CD14-positive monocyte (primary cell): Measurements from ENCODE around the gene NCOR2. TPM values are rescaled to one million over a fixed set of nuclear protein-coding genes. Genes with fewer than 3 reads are reported as not detected.

Source experiments
- DNase-seq, 3 donors: peaks; one replicate each; pipeline ENCODE4 v3.0.0-alpha.2; 2011 to 2022
- H2AFZ ChIP-seq: 2 replicates; pipeline ENCODE4 v1.6.0; 2012; ENCODE audit warnings: mild to moderate bottlenecking, low read depth, low read length, inconsistent platforms; ENCODE audit not compliant: insufficient read depth, poor library complexity, severe bottlenecking
- H3K27ac ChIP-seq, 2 donors: 1 replicate in 1 of 2; 2 replicates in 1 of 2; pipeline ENCODE4 v1.5.1; 2012 to 2013; ENCODE audit warnings: low read length in 2 of 2, control low read depth in 1 of 2, inconsistent platforms in 1 of 2, low read depth in 1 of 2, mild to moderate bottlenecking in 1 of 2
- H3K27me3 ChIP-seq, 2 donors: one replicate each; pipeline versions ENCODE4 v1.6.0 to v1.6.1; 2011 to 2013; ENCODE audit warnings: low read length in 2 of 2; ENCODE audit not compliant: control insufficient read depth in 2 of 2, insufficient read depth in 2 of 2
- H3K36me3 ChIP-seq, 2 donors: replicated peaks in 1 of 2; 1 replicate in 1 of 2; 2 replicates in 1 of 2; pipeline versions ENCODE4 v1.5.1 to v1.6.1; 2012 to 2013; ENCODE audit warnings: low read length in 2 of 2, control low read depth in 1 of 2, inconsistent platforms in 1 of 2, mild to moderate bottlenecking in 1 of 2; ENCODE audit not compliant: insufficient read depth in 2 of 2, control insufficient read depth in 1 of 2
- H3K4me1 ChIP-seq, 2 donors: 1 replicate in 1 of 2; 2 replicates in 1 of 2; pipeline versions ENCODE4 v1.5.1 to v1.6.1; 2012 to 2013; ENCODE audit warnings: low read length in 2 of 2, control low read depth in 1 of 2, inconsistent platforms in 1 of 2, mild to moderate bottlenecking in 1 of 2, moderate library complexity in 1 of 2; ENCODE audit not compliant: insufficient read depth in 2 of 2, control insufficient read depth in 1 of 2
- H3K4me2 ChIP-seq: replicated peaks from 2 replicates; pipeline ENCODE3; 2012; ENCODE audit warnings: low read length, moderate library complexity, mild to moderate bottlenecking; ENCODE audit not compliant: poor library complexity, severe bottlenecking; ENCODE audit errors: extremely low read depth
- H3K4me3 ChIP-seq, 3 experiments: fragments of 200-600 bp in 1 of 3; sonication (generic) in 1 of 3; replicated peaks in 1 of 3; 1 replicate in 2 of 3; 2 replicates in 1 of 3; pipeline ENCODE4 v1.5.1; 2011 to 2013; ENCODE audit warnings: low read length in 3 of 3, mild to moderate bottlenecking in 3 of 3, control low read depth in 2 of 3, low read depth in 2 of 3, inconsistent platforms in 1 of 3, moderate library complexity in 1 of 3
- H3K79me2 ChIP-seq: 2 replicates; pipeline ENCODE4 v1.6.0; 2012; ENCODE audit warnings: mild to moderate bottlenecking, control low read depth, inconsistent platforms, low read length, moderate library complexity; ENCODE audit not compliant: insufficient read depth
- H3K9ac ChIP-seq: 2 replicates; pipeline ENCODE4 v1.6.0; 2017; ENCODE audit warnings: low read length, mild to moderate bottlenecking; ENCODE audit not compliant: insufficient read depth, poor library complexity, severe bottlenecking
- H3K9me3 ChIP-seq, 2 donors: replicated peaks in 1 of 2; 1 replicate in 1 of 2; 2 replicates in 1 of 2; pipeline versions ENCODE4 v1.5.1 to v1.6.1; 2012 to 2013; ENCODE audit warnings: low read length in 2 of 2, control low read depth in 1 of 2; ENCODE audit not compliant: control insufficient read depth in 1 of 2, insufficient read depth in 1 of 2
- H4K20me1 ChIP-seq: 2 replicates; pipeline ENCODE4 v1.6.0; 2012; ENCODE audit warnings: mild to moderate bottlenecking, low read length, control low read depth, moderate library complexity; ENCODE audit not compliant: insufficient read depth
- H3K27ac Mint-ChIP-seq, 7 donors: one replicate each; pipeline ENCODE4 v1.8.0; 2020; ENCODE audit warnings: mild to moderate bottlenecking in 7 of 7, mixed read lengths in 7 of 7, moderate library complexity in 6 of 7, inconsistent platforms in 2 of 7
- H3K27me3 Mint-ChIP-seq, 3 donors: one replicate each; pipeline ENCODE4 v1.8.0; 2021 to 2022; ENCODE audit warnings: low read depth in 3 of 3, mild to moderate bottlenecking in 3 of 3, mixed read lengths in 3 of 3, moderate library complexity in 3 of 3, inconsistent platforms in 1 of 3
- H3K36me3 Mint-ChIP-seq, 2 donors: one replicate each; pipeline ENCODE4 v1.8.0; 2020; ENCODE audit warnings: mixed read lengths in 2 of 2, inconsistent platforms in 1 of 2, mild to moderate bottlenecking in 1 of 2
- H3K4me1 Mint-ChIP-seq: one replicate; pipeline ENCODE4 v1.8.0; 2020; ENCODE audit warnings: mild to moderate bottlenecking, mixed read lengths
- H3K4me3 Mint-ChIP-seq, 2 donors: one replicate each; pipeline ENCODE4 v1.8.0; 2020; ENCODE audit warnings: mild to moderate bottlenecking in 2 of 2, mixed read lengths in 2 of 2, moderate library complexity in 1 of 2
- H3K9me3 Mint-ChIP-seq, 7 donors: one replicate each; pipeline ENCODE4 v1.8.0; 2020 to 2022; ENCODE audit warnings: mixed read lengths in 7 of 7, mild to moderate bottlenecking in 6 of 7, moderate library complexity in 6 of 7, inconsistent platforms in 2 of 7
- CTCF ChIP-seq: fragments of 200-600 bp; IDR thresholded peaks from one replicate; pipeline ENCODE4 v1.8.0; 2022; ENCODE audit warnings: antibody characterized with exemption, mild to moderate bottlenecking
- WGBS: methylation state at CpG from one replicate; pipeline ENCODE4 v1.1.5; 2013; ENCODE audit warnings: missing lambda C conversion rate; ENCODE audit not compliant: insufficient coverage; 5-methylcytosine and 5-hydroxymethylcytosine counted together
- intact Hi-C, 2 donors: fragments of 100-400 bp; cut with micrococcal nuclease; formaldehyde crosslinking; loops; one replicate each; pipeline versions ENCODE4 v1.15.0 to v1.15.1; 2023
- polyA plus RNA-seq, 3 donors: library from polyadenylated mRNA; depleted of rRNA in 1 of 3; unstranded in 2 of 3; stranded (reverse) in 1 of 3; fragments of 300-500 nt in 2 of 3; fragments of >200 nt in 1 of 3; fragmentation: Illumina TruSeq in 2 of 3; gene quantifications; 1 replicate in 2 of 3; 2 replicates in 1 of 3; pipeline ENCODE4 v1.2.3, GENCODE V29; 2012 to 2021

The NCOR2 gene
- polyA plus RNA-seq, 3 donors = 4.7 to 46.8 (median 5.5) TPM

DNA sequence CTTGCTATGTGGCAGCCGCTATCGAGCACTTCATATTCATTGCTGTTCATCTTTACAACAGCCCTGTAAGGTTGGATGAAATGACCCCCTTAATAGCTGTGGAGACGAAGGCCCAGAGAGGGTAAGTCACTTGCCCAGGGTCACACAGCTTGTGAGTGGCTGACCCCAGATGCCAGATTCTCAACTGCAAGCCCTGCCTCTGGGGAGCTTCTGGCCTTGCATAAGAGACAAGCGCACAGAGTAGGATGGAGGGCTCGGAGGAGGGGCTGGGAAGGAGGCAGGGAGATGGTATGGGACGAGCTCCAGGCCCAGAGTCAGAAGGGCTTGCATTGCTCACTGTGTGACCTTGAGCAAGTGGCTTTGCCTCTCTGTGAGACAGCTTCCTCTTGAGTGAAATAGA is 27.4 kb upstream of the NCOR2 start:
- DNase-seq = no peak
- no peak overlapping the region for H3K4me3 ChIP-seq
- no peak overlapping the region for H3K27ac Mint-ChIP-seq
- H3K36me3 Mint-ChIP-seq = peaks cover 6 to 9% of the 10 kb centered on the region in 2 donors
- no peaks in the 10 kb centered on the region for H3K79me2 ChIP-seq
- H3K36me3 ChIP-seq = no peaks in the 10 kb centered on the region
- H3K4me3 Mint-ChIP-seq = no peak overlapping the region
- H3K4me2 ChIP-seq = no peak overlapping the region
- no peaks in the 10 kb centered on the region for H4K20me1 ChIP-seq
- no peaks in the 10 kb centered on the region for H3K9me3 ChIP-seq
- no peak overlapping the region for H2AFZ ChIP-seq
- H3K27me3 Mint-ChIP-seq = peaks cover 2 to 12% (median 10%) of the 10 kb centered on the region in 3 donors
- peaks cover 0 to 3% (median 0%) of the 10 kb centered on the region in 7 donors for H3K9me3 Mint-ChIP-seq
- WGBS = 94% methylated on average over 6 of the region's 6 CpGs
- no peak overlapping the region for H3K27ac ChIP-seq
- no peak overlapping the region for H3K9ac ChIP-seq
- intact Hi-C loops = loop anchor here in 1 of 2 donors (5.0 kb wide), 1 partner anchor 32 kb away; no protein-coding TSS in a partner anchor
- H3K4me1 ChIP-seq = peaks cover 31 to 51% of the 10 kb centered on the region in 2 donors
- no peak for TF ChIP-seq CTCF
- H3K4me1 Mint-ChIP-seq = peaks cover 57% of the 10 kb centered on the region
- H3K27me3 ChIP-seq = no peaks in the 10 kb centered on the region

DNA sequence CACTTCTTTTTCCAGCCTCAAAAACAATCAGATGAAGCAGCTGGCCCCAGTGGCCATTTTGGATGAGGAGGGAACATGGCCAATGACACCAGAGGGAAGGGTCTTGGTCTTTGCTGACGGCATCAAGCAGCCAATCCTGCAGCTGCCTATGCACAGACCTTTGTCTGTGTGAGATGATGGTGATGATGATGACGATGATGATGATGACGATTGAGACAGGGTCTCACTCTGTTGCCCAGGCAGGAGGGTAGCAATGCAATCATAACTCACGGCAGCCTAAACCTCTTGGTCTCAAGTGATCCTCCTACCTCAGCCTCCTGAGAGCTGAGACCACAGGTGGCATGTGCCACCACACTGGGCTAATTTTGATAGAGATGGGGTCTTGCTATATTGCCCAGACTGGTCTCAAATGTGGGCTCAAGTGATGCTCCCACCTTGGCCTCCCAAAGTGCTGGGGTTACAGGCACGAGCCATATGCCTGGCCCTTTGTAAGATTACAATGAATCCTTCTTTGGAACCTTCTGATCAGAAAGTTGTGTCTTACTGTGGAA is 26.5 kb upstream of the NCOR2 start:
- H2AFZ ChIP-seq = no peak overlapping the region
- H3K27ac ChIP-seq = no peak overlapping the region
- H3K4me2 ChIP-seq = no peak overlapping the region
- H3K79me2 ChIP-seq = no peaks in the 10 kb centered on the region
- DNase-seq = no peak
- Mint-ChIP-seq H3K27ac (peak overlapping the region in 4 of 7 donors; percentile 63 to 99 (median 84)), H3K4me1 (peaks cover 55% of the 10 kb centered on the region), H3K36me3 (peaks cover 6 to 9% of the 10 kb centered on the region in 2 donors), H3K9me3 (peaks cover 0 to 2% (median 0%) of the 10 kb centered on the region in 7 donors), H3K27me3 (peaks cover 2 to 10% (median 8%) of the 10 kb centered on the region in 3 donors), H3K4me3 (no peak overlapping the region)
- no peak overlapping the region for H3K4me3 ChIP-seq
- WGBS = 100% methylated on average over 2 of the region's 5 CpGs
- H3K27me3 ChIP-seq = no peaks in the 10 kb centered on the region
- no peaks in the 10 kb centered on the region for H3K36me3 ChIP-seq
- peaks cover 37 to 53% of the 10 kb centered on the region in 2 donors for H3K4me1 ChIP-seq
- no peaks in the 10 kb centered on the region for H4K20me1 ChIP-seq
- H3K9me3 ChIP-seq = no peaks in the 10 kb centered on the region
- intact Hi-C loops = loop anchor here in 1 of 2 donors (5.0 kb wide), 1 partner anchor 33 kb away; no protein-coding TSS in a partner anchor
- no peak overlapping the region for H3K9ac ChIP-seq
- TF ChIP-seq CTCF = no peak
